ENCODE data around the gene CTDSP1.

The CTDSP1 gene

DNA sequence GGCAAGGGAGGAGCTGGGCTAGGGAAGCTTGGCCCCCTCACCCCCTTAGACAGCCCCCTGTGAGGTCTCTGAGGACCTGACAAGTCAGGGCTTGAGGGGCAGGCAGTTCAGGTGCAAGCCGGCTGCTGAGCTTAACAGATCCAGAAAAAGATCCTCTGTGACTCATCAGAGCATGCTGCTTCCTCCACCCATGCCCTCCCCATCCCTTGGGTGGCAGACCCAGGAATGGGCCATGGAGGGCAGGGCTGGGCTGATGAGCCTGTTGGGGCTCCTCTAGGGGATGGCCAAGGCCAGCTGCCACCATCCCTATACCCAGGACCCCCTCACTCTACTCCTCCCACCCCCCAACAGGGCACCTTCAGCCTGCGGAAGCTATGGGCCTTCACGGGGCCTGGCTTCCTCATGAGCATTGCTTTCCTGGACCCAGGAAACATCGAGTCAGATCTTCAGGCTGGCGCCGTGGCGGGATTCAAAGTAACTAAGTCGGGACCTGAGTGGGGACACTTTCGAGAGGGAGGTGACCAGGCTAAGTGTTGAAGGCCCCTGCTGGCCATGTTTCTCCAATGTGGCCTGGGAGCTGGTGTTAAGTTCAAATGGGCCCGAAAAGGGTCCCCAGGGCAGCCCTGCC lies 15.7 kb upstream of the CTDSP1 start:
- H3K4me3 ChIP-seq (ENCODE audit: low read depth, low read length): no peak overlapping the region
- no peak for TF ChIP-seq CTCF (IDR thresholded peaks at IDR 0.05; ENCODE audit: low read depth, low read length)

- H3K4me3 ChIP-seq (ENCODE audit: low read depth, low read length): no peak overlapping the region
- TF ChIP-seq CTCF (IDR thresholded peaks at IDR 0.05; ENCODE audit: low read depth, low read length): no peak
Observed at GRCh38 chr2:218384975-218385374, 14.7 kb upstream of the CTDSP1 start.

- no peak for TF ChIP-seq CTCF (IDR thresholded peaks at IDR 0.05; ENCODE audit: low read depth, low read length)
- H3K4me3 ChIP-seq (ENCODE audit: low read depth, low read length): no peak overlapping the region
Observed at GRCh38 chr2:218386505-218387368, 12.9 kb upstream of the CTDSP1 start.

GRCh38 chr2:218387369-218388194 lies 12.1 kb upstream of the CTDSP1 start:
- no peak for TF ChIP-seq CTCF (IDR thresholded peaks at IDR 0.05; ENCODE audit: low read depth, low read length)
- H3K4me3 ChIP-seq (ENCODE audit: low read depth, low read length): peak overlapping the region; percentile 48

DNA sequence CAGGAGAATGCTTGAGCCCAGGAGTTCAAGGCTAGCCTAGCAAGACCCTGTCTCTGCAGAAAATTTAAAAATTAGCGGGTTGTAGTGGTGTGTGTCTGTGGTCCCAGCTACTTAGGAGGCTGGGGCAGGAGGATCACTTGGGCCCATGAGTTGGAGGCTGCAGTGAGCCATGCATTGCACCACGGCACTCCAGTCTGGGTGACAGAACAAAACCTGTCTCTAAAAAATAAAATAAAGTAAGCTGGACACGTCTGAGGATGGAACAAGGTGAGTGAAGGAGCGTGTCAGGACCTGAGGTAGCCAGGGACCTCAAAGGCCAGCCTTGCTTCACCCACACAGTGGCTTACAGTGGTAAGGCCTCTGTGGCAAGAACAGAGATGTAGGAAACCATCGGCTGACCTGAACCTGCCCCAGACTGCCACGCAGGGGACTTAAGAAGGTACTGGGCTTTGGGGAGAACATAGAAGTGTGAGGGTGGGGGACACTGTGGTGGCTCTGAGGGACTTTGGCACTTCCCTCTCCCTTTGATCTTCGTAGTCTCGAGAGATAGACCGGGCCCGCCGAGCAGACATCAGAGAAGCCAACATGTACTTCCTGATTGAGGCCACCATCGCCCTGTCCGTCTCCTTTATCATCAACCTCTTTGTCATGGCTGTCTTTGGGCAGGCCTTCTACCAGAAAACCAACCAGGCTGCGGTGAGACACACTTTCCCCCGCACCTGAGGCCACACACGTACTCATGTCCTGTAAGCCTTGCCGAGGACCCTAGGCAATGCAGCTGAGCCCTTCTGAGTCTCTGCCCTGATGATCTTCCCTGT lies 10.1 kb upstream of the CTDSP1 start:
- TF ChIP-seq CTCF (IDR thresholded peaks at IDR 0.05; ENCODE audit: low read depth, low read length): no peak
- no peak overlapping the region for H3K4me3 ChIP-seq (ENCODE audit: low read depth, low read length)

- TF ChIP-seq CTCF (IDR thresholded peaks at IDR 0.05; ENCODE audit: low read depth, low read length): no peak
Observed at GRCh38 chr2:218391202-218391601, 8.5 kb upstream of the CTDSP1 start.

More at GRCh38 chr2:218391202-218391601, 8.5 kb upstream of the CTDSP1 start:
- H3K4me3 ChIP-seq (ENCODE audit: low read depth, low read length): no peak overlapping the region

Data from WI38 (cell line).